ENCODE results near the gene MICAL3.

Gene MICAL3

GRCh38 chr22:17970201-17970708 lies 54.1 kb downstream of the MICAL3 start:
- no peak for DNase-seq (ENCODE audit: low read depth)
- no peak overlapping the region for H3K4me3 ChIP-seq (ENCODE audit: low read depth, low read length)
- no peak for TF ChIP-seq CTCF (IDR thresholded peaks at IDR 0.05; ENCODE audit: control insufficient read depth, extremely low read depth, insufficient read depth)

- DNase-seq (ENCODE audit: low read depth) = no peak
- H3K4me3 ChIP-seq (ENCODE audit: low read depth, low read length) = no peak overlapping the region
- no peak for TF ChIP-seq CTCF (IDR thresholded peaks at IDR 0.05; ENCODE audit: control insufficient read depth, extremely low read depth, insufficient read depth)
Measured at GRCh38 chr22:17969701-17970113, 54.7 kb downstream of the MICAL3 start.

- no peak for DNase-seq (ENCODE audit: low read depth)
- no peak for TF ChIP-seq CTCF (IDR thresholded peaks at IDR 0.05; ENCODE audit: control insufficient read depth, extremely low read depth, insufficient read depth)
Measured at GRCh38 chr22:17968126-17968525, 56.2 kb downstream of the MICAL3 start.

GRCh38 chr22:17966403-17966717 lies 58.0 kb downstream of the MICAL3 start:
- H3K4me3 ChIP-seq (ENCODE audit: low read depth, low read length) = no peak overlapping the region
- TF ChIP-seq CTCF (IDR thresholded peaks at IDR 0.05; ENCODE audit: control insufficient read depth, extremely low read depth, insufficient read depth) = no peak
- DNase-seq (ENCODE audit: low read depth) = no peak

More at GRCh38 chr22:17968126-17968525, 56.2 kb downstream of the MICAL3 start:
- H3K4me3 ChIP-seq (ENCODE audit: low read depth, low read length) = no peak overlapping the region

- no peak for TF ChIP-seq CTCF (IDR thresholded peaks at IDR 0.05; ENCODE audit: control insufficient read depth, extremely low read depth, insufficient read depth)
- no peak for DNase-seq (ENCODE audit: low read depth)
- no peak overlapping the region for H3K4me3 ChIP-seq (ENCODE audit: low read depth, low read length)
Measured at GRCh38 chr22:17965538-17966402, 58.6 kb downstream of the MICAL3 start.

GRCh38 chr22:17964643-17965042 lies 59.7 kb downstream of the MICAL3 start:
- no peak for DNase-seq (ENCODE audit: low read depth)
- no peak overlapping the region for H3K4me3 ChIP-seq (ENCODE audit: low read depth, low read length)
- TF ChIP-seq CTCF (IDR thresholded peaks at IDR 0.05; ENCODE audit: control insufficient read depth, extremely low read depth, insufficient read depth) = no peak

- H3K4me3 ChIP-seq (ENCODE audit: low read depth, low read length) = no peak overlapping the region
- DNase-seq (ENCODE audit: low read depth) = no peak
- TF ChIP-seq CTCF (IDR thresholded peaks at IDR 0.05; ENCODE audit: control insufficient read depth, extremely low read depth, insufficient read depth) = no peak
Measured at GRCh38 chr22:17964156-17964555, 60.2 kb downstream of the MICAL3 start.
